ENCODE data around the gene CRLF2. TPM values are rescaled to one million over a fixed set of nuclear protein-coding genes. Genes with fewer than 3 reads are reported as not detected.
"Not testable (repeated sequence)": the region's sequence is repeated elsewhere in the genome, so short reads cannot be mapped to it uniquely, and the experiment has no call there.

The CRLF2 gene
- total RNA-seq, 2 experiments from 2014 or later: not detected

GRCh38 chrX:1170243-1170642 lies 42.2 kb downstream of the CRLF2 start:
- CTCF ChIA-PET: no interaction called here
- POLR2A ChIA-PET: no interaction called here

- CTCF ChIA-PET: no interaction called here
Measured at GRCh38 chrX:1169189-1169588, 43.3 kb downstream of the CRLF2 start.

GRCh38 chrX:1167918-1168481 lies 44.4 kb downstream of the CRLF2 start:
- CTCF ChIA-PET: no interaction called here
- POLR2A ChIA-PET: no interaction called here

More at GRCh38 chrX:1169189-1169588, 43.3 kb downstream of the CRLF2 start:
- POLR2A ChIA-PET: no interaction called here

GRCh38 chrX:1167466-1167865 lies 45.0 kb downstream of the CRLF2 start:
- POLR2A ChIA-PET: no interaction called here
- CTCF ChIA-PET: no interaction called here

GRCh38 chrX:1165535-1166196 lies 46.8 kb downstream of the CRLF2 start:
- ChIA-PET POLR2A (no interaction called here), CTCF (no interaction called here)

- CTCF ChIA-PET: no interaction called here
- POLR2A ChIA-PET: no interaction called here
Measured at GRCh38 chrX:1164322-1165288, 47.8 kb downstream of the CRLF2 start.

- POLR2A ChIA-PET: no interaction called here
- CTCF ChIA-PET: no interaction called here
Measured at GRCh38 chrX:1163231-1163630, 49.2 kb downstream of the CRLF2 start.

- ChIA-PET POLR2A (no interaction called here), CTCF (no interaction called here)
Measured at GRCh38 chrX:1162119-1162916, 50.1 kb downstream of the CRLF2 start.

GRCh38 chrX:1159548-1159947 lies 52.9 kb downstream of the CRLF2 start:
- CTCF ChIA-PET: no interaction called here
- POLR2A ChIA-PET: no interaction called here

- CTCF ChIA-PET, POLR2A ChIA-PET: not testable (repeated sequence)
Measured at GRCh38 chrX:1156681-1157455, 55.6 kb downstream of the CRLF2 start.

GRCh38 chrX:1153940-1154339 lies 58.5 kb downstream of the CRLF2 start:
- CTCF ChIA-PET: no interaction called here

GRCh38 chrX:1152090-1152489 lies 60.4 kb downstream of the CRLF2 start:
- ChIA-PET POLR2A (no interaction called here), CTCF (no interaction called here)

More at GRCh38 chrX:1153940-1154339, 58.5 kb downstream of the CRLF2 start:
- POLR2A ChIA-PET: no interaction called here

- ChIA-PET CTCF (no interaction called here), POLR2A (no interaction called here)
Measured at GRCh38 chrX:1151378-1152077, 60.9 kb downstream of the CRLF2 start.

GRCh38 chrX:1150569-1151347 lies 61.7 kb downstream of the CRLF2 start:
- ChIA-PET CTCF (no interaction called here), POLR2A (no interaction called here)

- POLR2A ChIA-PET: no interaction called here
- CTCF ChIA-PET: no interaction called here
Measured at GRCh38 chrX:1147611-1148515, 64.6 kb downstream of the CRLF2 start.

- CTCF ChIA-PET: no interaction called here
Measured at GRCh38 chrX:1144293-1144692, 68.2 kb downstream of the CRLF2 start.

More at GRCh38 chrX:1144293-1144692, 68.2 kb downstream of the CRLF2 start:
- POLR2A ChIA-PET: no interaction called here
